Smooth muscle cell (in vitro differentiated cells): ENCODE measurements around the gene ERAP2. TPM values are rescaled to one million over a fixed set of nuclear protein-coding genes. Genes with fewer than 3 reads are reported as not detected.

Source experiments
- DNase-seq: peaks from one replicate; lab custom pipeline; 2025; ENCODE audit not compliant: unreplicated experiment; lab: John Stamatoyannopoulos, UW
- H2AFZ ChIP-seq: fragments of 200-600 bp; sonication (generic); 2 replicates; pipeline ENCODE4 v1.6.0; 2016; ENCODE audit warnings: antibody characterized with exemption, low read depth, mild to moderate bottlenecking
- H3F3A ChIP-seq: fragments of 200-600 bp; sonication (generic); 2 replicates; pipeline ENCODE4 v1.6.0; 2017; ENCODE audit warnings: antibody characterized with exemption, low read depth
- H3K27ac ChIP-seq: fragments of 200-600 bp; sonication (generic); 2 replicates; pipeline ENCODE4 v1.5.1; 2016; ENCODE audit warnings: low read depth, mild to moderate bottlenecking
- H3K27me3 ChIP-seq: fragments of 200-600 bp; sonication (generic); 2 replicates; pipeline ENCODE4 v1.6.1; 2016; ENCODE audit warnings: low read depth, mild to moderate bottlenecking
- H3K36me3 ChIP-seq: fragments of 200-600 bp; sonication (generic); 2 replicates; pipeline ENCODE4 v1.5.1; 2016; ENCODE audit warnings: low read depth
- H3K4me1 ChIP-seq: fragments of 200-600 bp; sonication (generic); 2 replicates; pipeline ENCODE4 v1.5.1; 2016; ENCODE audit warnings: low read depth
- H3K4me2 ChIP-seq: fragments of 200-600 bp; sonication (generic); 2 replicates; pipeline ENCODE4 v1.6.0; 2016; ENCODE audit warnings: mild to moderate bottlenecking
- H3K4me3 ChIP-seq: fragments of 200-600 bp; sonication (generic); 2 replicates; pipeline ENCODE4 v1.5.1; 2016; ENCODE audit warnings: mild to moderate bottlenecking
- H3K79me2 ChIP-seq: fragments of 200-600 bp; sonication (generic); 2 replicates; pipeline ENCODE4 v1.6.0; 2016; ENCODE audit warnings: low read depth, mild to moderate bottlenecking
- H3K9ac ChIP-seq: fragments of 200-600 bp; sonication (generic); 2 replicates; pipeline ENCODE4 v1.6.0; 2016; ENCODE audit warnings: low read depth
- H3K9me3 ChIP-seq: fragments of 200-600 bp; sonication (generic); replicated peaks from 2 replicates; pipeline ENCODE4 v1.5.1; 2016; ENCODE audit warnings: low read depth
- H4K20me1 ChIP-seq: fragments of 200-600 bp; sonication (generic); 2 replicates; pipeline ENCODE4 v1.6.0; 2016; ENCODE audit warnings: low read depth
- WGBS: methylation state at CpG from one replicate; pipeline ENCODE4 v1.1.7; 2016; ENCODE audit warnings: low lambda C conversion rate; 5-methylcytosine and 5-hydroxymethylcytosine counted together
- polyA plus RNA-seq: library from polyadenylated mRNA; unstranded; fragments of >200 nt; fragmentation: Nextera tagmentation; extraction: Ambion mirVana; gene quantifications from 2 replicates; pipeline ENCODE4 v1.2.1, GENCODE V29; 2016
- total RNA-seq: library from RNA; depleted of rRNA; stranded (reverse); fragments of >200 nt; gene quantifications from 2 replicates; pipeline ENCODE4 v1.2.3, GENCODE V29; 2014
- TF ChIP-seq, protein P1 (sequence below): fragments of 200-600 bp; sonication (generic); IDR thresholded peaks from 2 replicates; pipeline ENCODE4 v1.5.1; 2017; ENCODE audit warnings: borderline replicate concordance, mild to moderate bottlenecking, antibody characterized with exemption; ENCODE audit not compliant: insufficient read depth, poor library complexity, severe bottlenecking

Gene ERAP2
- total and polyA plus RNA-seq, 2 experiments from 2014 or later: 0.72 TPM; not detected in 1

DNA sequence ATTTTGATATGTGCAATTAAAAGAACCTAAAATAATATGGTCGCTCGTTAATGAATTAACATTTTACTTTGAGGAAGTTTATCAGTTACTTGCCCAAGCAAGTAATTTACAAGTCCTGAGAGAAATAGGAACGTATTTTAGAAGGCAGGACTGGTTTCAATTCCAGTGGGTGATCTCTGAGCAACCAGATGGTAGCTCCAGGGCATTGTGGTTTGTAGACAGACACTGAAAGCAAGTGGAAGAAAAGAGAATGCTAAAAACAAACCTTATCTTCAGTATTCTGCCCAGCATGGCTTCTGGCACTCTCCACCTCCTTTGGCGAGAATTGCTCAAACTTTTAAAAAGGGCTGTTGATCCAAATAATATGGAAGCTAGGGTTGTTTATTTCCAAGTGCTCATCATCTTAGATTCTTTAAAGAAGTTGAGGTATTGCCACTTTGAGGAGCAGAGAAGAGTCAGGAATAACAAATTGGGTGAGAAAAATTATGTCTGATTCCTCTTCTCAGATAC, 31.8 kb upstream of the ERAP2 start:
- no peaks in the 10 kb centered on the region for H3K36me3 ChIP-seq
- no peaks in the 10 kb centered on the region for H3F3A ChIP-seq
- no peak overlapping the region for H3K9ac ChIP-seq
- no peaks in the 10 kb centered on the region for H3K27me3 ChIP-seq
- WGBS: 49% methylated on average over 4 of the region's 4 CpGs
- TF ChIP-seq, protein P1, sequence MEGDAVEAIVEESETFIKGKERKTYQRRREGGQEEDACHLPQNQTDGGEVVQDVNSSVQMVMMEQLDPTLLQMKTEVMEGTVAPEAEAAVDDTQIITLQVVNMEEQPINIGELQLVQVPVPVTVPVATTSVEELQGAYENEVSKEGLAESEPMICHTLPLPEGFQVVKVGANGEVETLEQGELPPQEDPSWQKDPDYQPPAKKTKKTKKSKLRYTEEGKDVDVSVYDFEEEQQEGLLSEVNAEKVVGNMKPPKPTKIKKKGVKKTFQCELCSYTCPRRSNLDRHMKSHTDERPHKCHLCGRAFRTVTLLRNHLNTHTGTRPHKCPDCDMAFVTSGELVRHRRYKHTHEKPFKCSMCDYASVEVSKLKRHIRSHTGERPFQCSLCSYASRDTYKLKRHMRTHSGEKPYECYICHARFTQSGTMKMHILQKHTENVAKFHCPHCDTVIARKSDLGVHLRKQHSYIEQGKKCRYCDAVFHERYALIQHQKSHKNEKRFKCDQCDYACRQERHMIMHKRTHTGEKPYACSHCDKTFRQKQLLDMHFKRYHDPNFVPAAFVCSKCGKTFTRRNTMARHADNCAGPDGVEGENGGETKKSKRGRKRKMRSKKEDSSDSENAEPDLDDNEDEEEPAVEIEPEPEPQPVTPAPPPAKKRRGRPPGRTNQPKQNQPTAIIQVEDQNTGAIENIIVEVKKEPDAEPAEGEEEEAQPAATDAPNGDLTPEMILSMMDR: no peak
- H3K4me1 ChIP-seq: peaks cover 12% of the 10 kb centered on the region
- no peaks in the 10 kb centered on the region for H4K20me1 ChIP-seq
- H3K79me2 ChIP-seq: no peaks in the 10 kb centered on the region
- peak overlapping the region; percentile 49 for H2AFZ ChIP-seq
- no peak overlapping the region for H3K4me3 ChIP-seq
- H3K27ac ChIP-seq: peak overlapping the region; percentile 18
- no peak for DNase-seq
- peak overlapping the region; percentile 8 for H3K4me2 ChIP-seq
- no peaks in the 10 kb centered on the region for H3K9me3 ChIP-seq

DNA sequence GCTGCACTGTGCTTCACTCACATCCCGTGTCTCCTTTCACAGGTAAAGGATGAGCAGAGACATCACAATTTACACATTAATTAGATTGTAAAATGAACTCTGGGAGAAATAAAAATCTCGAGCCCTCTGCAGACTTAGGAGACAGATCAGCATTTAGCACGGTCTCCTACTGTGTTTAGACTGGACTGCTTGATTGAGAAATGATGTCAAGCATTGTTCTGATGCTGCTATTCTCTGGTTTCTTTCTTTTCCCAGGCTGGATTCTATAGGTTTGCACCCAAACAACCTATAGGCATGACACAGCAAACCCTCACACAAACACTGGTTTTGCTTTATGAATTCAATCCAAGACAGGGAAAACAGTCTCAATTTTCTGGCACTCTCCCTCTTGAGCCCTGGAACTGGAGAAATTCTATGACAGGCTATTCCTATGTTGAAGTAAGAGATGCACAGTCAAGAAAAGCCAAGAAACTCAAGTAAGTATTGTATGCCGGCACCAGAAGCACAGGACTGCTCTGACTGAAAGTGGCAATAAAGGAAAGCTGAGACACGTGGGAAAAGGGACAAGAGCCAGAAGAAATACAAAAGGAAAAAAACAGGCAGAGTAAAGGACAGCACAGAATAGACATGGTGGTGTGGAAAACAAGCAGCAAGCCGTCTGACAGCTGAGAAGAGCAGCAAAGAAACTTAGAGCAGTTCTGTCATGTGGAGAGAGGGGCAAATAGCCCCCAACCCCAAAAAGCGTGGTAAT, 24.8 kb upstream of the ERAP2 start:
- no peak overlapping the region for H3K27ac ChIP-seq
- H3K4me3 ChIP-seq: no peak overlapping the region
- TF ChIP-seq, protein P1: no peak
- peak overlapping the region; percentile 7 for H2AFZ ChIP-seq
- peaks cover 3% of the 10 kb centered on the region for H3F3A ChIP-seq
- H3K4me2 ChIP-seq: no peak overlapping the region
- H4K20me1 ChIP-seq: no peaks in the 10 kb centered on the region
- 84% methylated on average over 7 of the region's 7 CpGs for WGBS
- no peaks in the 10 kb centered on the region for H3K36me3 ChIP-seq
- H3K79me2 ChIP-seq: no peaks in the 10 kb centered on the region
- no peak for DNase-seq
- H3K27me3 ChIP-seq: no peaks in the 10 kb centered on the region
- H3K9ac ChIP-seq: no peak overlapping the region
- H3K9me3 ChIP-seq: no peaks in the 10 kb centered on the region
- peaks cover 17% of the 10 kb centered on the region for H3K4me1 ChIP-seq

DNA sequence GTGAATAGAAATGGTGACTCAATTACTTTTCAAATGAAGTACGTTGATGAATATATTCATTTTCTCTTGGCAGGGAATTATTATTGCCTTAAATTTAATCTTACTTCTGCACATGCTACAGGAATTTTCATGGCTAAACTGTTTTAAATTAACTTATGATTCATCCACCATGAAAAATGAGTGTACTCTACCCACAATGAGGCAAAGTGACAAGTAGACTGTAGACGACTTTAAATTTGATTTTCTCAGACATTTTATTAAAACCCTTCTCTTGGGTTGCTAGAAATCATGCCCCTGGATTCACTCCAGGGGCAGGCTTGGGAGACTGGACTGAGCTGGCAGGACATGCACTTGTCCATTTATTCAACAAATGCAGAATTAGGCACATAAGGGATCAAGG, 23.5 kb upstream of the ERAP2 start:
- Histone ChIP-seq H3K9me3 (no peaks in the 10 kb centered on the region), H3K4me3 (no peak overlapping the region), H3K4me2 (no peak overlapping the region), H3K27me3 (no peaks in the 10 kb centered on the region), H3K36me3 (no peaks in the 10 kb centered on the region), H2AFZ (no peak overlapping the region), H3K9ac (no peak overlapping the region), H3K79me2 (no peaks in the 10 kb centered on the region), H4K20me1 (no peaks in the 10 kb centered on the region), H3K4me1 (peaks cover 17% of the 10 kb centered on the region), H3F3A (peaks cover 3% of the 10 kb centered on the region), H3K27ac (no peak overlapping the region)
- TF ChIP-seq, protein P1: no peak
- 67% methylated on average over 2 of the region's 2 CpGs for WGBS
- DNase-seq: no peak
